ENCODE measurements around the gene RP2.

Gene RP2

GRCh38 chrX:46841346-46841745 lies 4.5 kb downstream of the RP2 start:
- DNase-seq (ENCODE audit: low read depth in 2 of 2) = no peak

DNA sequence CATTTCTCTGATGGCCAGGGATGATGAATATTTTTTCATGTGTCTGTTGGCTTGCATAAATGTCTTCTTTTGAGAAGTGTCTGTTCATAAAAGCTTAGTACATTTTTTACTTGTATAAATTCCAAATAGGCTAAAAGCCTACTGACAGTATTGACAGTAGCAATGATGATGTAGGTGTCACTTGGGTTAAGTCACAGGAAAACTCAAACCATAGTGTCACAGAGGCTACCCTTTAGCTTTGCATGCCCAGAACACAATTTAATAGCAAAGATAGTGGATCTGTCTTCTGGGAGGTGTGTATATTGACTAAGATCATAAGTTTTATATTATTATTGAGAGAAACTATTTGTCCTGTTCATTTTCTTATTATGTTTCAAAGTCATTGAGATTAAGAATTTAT lies 8.1 kb downstream of the RP2 start:
- no peak for DNase-seq (ENCODE audit: low read depth in 2 of 2)

DNA sequence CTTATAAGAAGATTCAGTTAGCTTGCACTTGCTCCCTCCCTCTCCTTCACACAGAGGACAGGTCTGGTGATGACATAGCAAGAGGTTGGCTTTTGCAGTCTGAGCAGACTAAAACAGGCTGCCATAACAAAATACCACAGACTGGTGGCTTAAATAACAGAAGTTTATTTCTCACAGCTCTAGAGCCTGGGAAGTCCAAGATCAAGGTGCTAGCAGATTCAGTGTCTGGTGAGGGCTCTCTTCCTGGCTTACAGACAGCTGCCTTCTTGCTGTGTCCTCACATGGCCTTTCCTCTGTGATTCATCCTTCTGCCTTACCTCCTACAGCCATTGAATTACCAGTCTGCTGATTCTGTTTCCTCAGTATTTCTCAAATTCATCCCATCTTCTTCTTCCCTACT lies 13.1 kb downstream of the RP2 start:
- DNase-seq (ENCODE audit: low read depth in 2 of 2) = no peak

DNA sequence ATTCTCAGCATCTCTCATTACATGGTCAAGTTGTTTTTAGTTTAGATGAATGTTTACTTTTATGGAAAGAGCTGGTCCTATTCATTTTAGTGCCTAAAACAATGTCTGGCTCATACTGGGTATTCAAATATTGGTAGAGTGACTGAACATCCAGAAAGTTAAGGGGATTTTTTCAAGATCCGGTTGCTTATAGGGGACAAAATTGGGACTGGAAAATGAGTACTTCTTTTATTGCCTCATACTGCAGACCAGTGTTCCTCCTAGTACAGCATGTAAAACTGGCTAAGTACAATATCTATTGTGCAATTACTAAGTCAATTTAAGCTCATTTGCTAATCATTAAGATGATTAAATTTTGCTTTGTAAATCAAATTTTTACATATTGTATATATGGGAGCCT lies 13.9 kb downstream of the RP2 start:
- DNase-seq (ENCODE audit: low read depth in 2 of 2) = no peak

GRCh38 chrX:46856483-46856882 lies 19.6 kb downstream of the RP2 start:
- no peak for DNase-seq (ENCODE audit: low read depth in 2 of 2)

DNA sequence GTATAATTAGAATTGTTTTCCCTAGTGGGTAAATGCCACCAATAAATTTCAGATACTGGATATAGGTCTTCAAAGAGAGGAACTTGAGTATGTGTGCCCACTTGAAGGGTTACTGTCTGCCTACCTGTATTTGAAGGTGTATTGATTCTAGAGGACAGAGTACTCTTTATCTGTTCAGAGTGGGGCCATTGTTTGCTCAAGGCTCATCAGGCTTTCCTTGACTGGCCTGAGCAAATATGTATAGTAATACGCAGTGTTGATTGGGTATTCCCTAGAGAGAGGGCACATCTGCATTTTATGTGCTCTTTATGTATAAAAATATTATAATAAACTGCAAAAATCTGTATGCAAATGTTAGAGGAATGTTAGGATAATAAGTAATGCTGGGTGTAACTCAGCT lies 23.7 kb downstream of the RP2 start:
- no peak for DNase-seq (ENCODE audit: low read depth in 2 of 2)

DNA sequence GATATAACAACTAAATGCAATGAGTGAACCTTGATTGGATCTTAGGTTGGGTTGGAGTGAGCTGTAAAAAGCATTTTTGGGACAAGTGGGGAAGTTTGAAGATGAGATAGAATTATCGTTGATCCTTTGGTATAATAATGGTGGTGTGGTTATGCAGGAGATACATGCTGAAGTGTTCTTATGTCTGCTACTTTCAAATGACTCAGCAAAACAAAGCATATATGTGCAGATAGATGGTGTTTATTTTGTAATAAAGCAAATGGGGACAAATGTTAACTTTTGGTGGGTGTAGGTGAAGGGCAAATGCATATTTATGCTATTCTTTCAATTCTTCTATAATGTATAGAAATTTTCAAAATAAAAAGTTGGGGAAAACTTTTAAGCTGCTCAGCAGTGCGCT lies 26.2 kb downstream of the RP2 start:
- no peak for DNase-seq (ENCODE audit: low read depth in 2 of 2)

GRCh38 chrX:46864606-46865005 lies 27.8 kb downstream of the RP2 start:
- DNase-seq (ENCODE audit: low read depth in 2 of 2) = no peak

DNA sequence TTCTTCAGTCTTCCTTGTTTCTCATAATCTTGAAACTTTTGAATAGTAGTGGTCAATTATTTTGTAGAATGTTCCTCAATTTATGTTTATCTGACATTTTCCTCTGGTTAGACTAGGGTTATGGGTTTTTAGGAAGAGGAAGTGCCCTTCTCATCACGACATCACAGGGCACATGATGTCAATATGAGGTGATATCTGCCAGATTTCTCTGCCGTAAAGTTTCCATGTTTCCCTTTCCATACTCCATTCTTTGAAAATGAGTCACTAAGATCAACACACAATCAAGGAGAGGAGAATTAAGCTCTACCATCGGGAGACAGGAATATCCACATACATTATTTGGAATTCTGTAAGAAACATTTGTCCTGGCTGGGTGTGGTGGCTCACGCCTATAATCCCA lies 28.4 kb downstream of the RP2 start:
- DNase-seq (ENCODE audit: low read depth in 2 of 2) = no peak

GRCh38 chrX:46866726-46867125 lies 29.9 kb downstream of the RP2 start:
- DNase-seq (ENCODE audit: low read depth in 2 of 2) = no peak

- no peak for DNase-seq (ENCODE audit: low read depth in 2 of 2)
Measured at GRCh38 chrX:46873746-46874145, 36.9 kb downstream of the RP2 start.

DNA sequence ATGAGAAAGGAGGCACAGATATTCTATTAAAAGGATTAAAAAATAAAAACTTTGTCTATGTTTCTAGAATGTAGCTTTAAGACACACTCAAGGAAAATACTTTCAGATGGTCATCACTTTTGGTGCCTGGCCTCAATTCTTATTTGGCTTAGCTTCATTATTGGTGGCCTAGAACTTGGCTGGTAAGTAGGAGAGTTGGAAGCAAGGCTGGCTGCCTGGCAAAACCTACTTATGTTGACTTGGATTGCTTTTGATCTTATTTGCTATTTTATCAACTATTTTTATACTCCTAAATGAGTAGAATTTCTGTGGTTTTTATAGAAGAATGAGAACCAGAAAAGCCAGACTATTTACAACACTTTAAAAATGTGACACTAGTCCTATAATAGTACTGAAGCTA lies 40.1 kb downstream of the RP2 start:
- no peak for DNase-seq (ENCODE audit: low read depth in 2 of 2)

GRCh38 chrX:46882266-46882665 lies 45.4 kb downstream of the RP2 start:
- no peak for DNase-seq (ENCODE audit: low read depth in 2 of 2)

DNA sequence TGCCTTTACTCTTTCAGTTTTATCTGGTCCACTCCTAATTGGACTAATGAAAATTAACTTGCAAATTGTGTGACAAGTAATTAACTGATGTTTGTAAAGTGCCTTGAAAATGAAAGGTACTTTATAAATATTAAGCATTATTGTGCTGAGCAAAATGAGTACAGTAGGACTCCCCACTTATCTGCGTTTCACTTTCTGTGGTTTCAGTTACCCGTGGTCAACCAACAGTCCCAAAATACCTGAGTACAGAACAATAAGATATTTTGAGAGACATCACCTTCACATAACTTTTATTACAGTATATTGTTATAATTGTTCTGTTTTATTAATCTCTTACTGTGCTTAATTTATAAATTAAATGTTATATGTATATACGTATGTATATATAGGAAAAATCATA lies 48.0 kb downstream of the RP2 start:
- no peak for DNase-seq (ENCODE audit: low read depth in 2 of 2)

DNA sequence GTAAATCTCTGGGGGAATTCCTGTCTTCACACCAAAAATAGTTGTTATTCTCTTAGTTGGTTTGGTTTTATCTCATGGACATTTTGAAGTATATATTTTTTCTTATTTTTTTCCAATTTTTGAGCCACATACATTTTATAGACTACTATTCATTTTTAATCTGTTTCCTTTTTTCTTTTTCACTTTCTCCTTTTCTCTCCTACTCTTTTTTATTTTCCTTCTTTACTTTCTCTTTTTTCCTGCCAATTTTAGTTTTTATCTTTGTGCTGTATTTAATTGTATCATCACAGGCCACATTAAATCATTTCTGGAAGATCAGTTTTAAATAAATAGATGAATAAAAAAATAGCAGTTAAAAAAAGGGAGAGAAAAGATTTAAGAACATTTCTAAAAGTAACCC lies 61.4 kb downstream of the RP2 start:
- DNase-seq (ENCODE audit: low read depth in 2 of 2) = no peak

- DNase-seq (ENCODE audit: low read depth in 2 of 2) = peak in 1 of 2 donors; percentile 13
Measured at GRCh38 chrX:46903458-46904242, 66.8 kb downstream of the RP2 start.

GRCh38 chrX:46904626-46905025 lies 67.8 kb downstream of the RP2 start:
- DNase-seq (ENCODE audit: low read depth in 2 of 2) = no peak

DNA sequence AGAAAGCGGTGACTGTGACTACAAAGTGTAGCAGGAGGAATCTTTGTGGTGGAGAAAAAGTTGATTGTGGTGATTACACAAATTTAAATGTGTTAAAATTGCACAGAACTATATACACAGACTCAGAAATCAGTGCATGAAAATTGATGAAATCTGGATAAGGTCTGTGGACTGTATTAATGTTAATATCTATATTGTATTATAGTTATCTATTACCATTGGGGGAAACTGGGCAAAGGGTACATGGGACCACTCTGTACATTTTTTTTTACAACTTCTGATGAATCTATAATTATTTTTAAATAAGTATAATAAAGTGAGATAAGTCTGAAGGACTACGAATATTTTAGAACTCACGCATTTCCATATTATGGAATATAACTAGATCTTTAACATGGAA lies 73.6 kb downstream of the RP2 start:
- DNase-seq (ENCODE audit: low read depth in 2 of 2) = no peak

- no peak for DNase-seq (ENCODE audit: low read depth in 2 of 2)
Measured at GRCh38 chrX:46912098-46912602, 75.3 kb downstream of the RP2 start, which contains the start of gene JADE3. TSS of gene JADE3 (plus strand) at chrX:46912421. CDS start at chrX:46984895, 72,474 bp downstream.

DNA sequence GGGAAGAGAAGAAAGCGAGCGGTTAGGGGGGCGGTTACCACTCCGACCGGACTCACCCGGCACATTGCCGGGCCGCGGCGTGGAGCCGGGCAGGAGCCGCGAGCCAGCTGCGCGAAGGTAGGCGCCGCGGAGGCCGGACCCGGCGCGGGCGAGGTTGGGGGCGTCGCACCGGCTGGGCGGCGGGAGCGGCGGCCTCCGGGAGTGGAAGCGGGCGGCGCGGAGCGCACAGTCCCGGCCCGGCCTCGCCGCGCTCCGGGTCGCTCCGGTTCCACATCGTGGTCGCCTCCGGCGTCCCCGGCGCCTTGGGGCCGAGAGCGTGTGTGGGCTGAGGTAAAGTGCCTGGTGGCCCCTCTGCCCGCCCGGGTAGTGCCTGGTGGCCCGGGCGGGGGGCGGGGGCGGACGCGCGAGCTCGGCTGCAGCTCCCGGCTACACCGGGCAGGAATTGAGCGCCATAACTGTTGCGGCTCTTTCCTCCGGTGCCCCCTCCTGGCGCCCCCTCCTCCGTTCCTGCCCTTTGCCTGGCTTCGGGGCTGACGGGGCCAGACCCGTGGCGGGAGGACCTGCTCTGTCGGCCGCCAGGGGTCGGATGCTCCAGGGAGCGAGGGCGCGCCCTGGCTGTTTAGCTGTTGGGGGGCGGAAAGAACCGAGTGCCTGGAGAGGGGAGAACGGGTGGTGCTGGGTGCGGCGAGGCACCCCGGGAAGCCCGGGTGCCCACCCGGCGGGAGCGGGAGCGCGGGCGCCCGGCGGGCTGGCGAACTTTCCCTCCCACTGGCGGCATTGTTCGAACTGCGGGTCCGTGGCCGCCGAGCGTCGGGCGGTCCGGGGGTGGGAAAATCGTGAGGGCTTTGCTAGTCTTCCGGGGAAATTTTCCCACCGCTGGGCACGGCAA lies 76.0 kb downstream of the RP2 start:
- no peak for DNase-seq (ENCODE audit: low read depth in 2 of 2)

DNA sequence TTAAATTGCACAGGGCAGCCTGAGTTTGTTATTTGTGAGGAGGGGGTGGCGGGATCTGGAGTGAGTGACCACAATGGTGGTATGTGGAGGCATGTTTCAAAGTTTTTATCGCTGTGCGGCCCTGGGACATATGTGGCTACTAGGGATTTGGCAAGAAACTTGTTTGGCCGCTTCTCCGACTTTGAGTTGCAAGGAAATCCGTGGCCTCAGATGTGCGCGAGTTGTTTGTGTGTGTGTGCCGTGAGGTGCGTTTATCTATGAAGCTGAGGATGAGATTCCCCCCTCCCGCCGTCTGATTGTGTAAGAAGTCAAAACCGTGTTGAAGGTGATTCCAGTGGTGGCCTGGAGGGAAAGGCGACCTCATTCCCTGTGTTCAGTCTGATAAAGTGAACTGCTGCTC lies 76.8 kb downstream of the RP2 start:
- no peak for DNase-seq (ENCODE audit: low read depth in 2 of 2)

GRCh38 chrX:46916273-46916672 lies 79.4 kb downstream of the RP2 start:
- DNase-seq (ENCODE audit: low read depth in 2 of 2) = no peak

DNA sequence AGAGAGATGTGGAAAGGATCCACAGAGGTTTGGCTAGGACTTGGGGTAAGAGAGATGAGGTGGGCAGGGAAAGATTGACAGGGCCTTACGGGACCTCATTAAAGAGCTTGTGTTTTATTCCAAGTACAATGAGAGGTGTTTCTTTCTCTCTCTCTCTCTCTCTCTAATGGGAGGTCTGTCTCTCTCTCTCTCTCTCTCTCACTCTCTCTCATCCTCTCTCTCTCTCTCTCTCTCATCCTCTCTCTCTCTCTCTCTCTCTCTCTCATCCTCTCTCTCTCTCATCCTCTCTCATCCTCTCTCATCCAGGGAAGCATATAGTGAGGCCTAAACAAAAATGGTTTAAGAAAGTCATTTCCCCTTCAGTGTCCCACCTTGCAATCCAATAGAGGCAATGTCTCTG lies 80.8 kb downstream of the RP2 start:
- no peak for DNase-seq (ENCODE audit: low read depth in 2 of 2)

Data from activated CD8-positive, alpha-beta memory T cell treated with anti-CD3 and anti-CD28 coated beads for 4 hours (primary cell).